CD4-positive, alpha-beta memory T cell (primary cell): ENCODE data around the gene PDCD2L. TPM values are rescaled to one million over a fixed set of nuclear protein-coding genes. Genes with fewer than 3 reads are reported as not detected.
A peak's percentile ranks its signal among the peaks of the same experiment; 100 is the strongest.

Source experiments
- CTCF ChIA-PET: fragments of 350-600 bp; sonication (Branson Sonifier 250); formaldehyde crosslinking; loops from one replicate; lab custom pipeline; 2021; ENCODE audit warnings: inconsistent platforms; ENCODE audit not compliant: partially characterized antibody; lab: Charles Lee
- POLR2A ChIA-PET: fragments of 350-600 bp; sonication (Branson Sonifier 250); formaldehyde crosslinking; loops from one replicate; lab custom pipeline; 2021; ENCODE audit not compliant: partially characterized antibody; lab: Charles Lee
- DNase-seq, 5 donors: peaks; one replicate each; pipeline versions ENCODE4 v3.0.0 to v3.0.0-alpha.2; 2020 to 2022; ENCODE audit warnings: mixed read lengths in 1 of 5
- H3K27ac ChIP-seq: one replicate; pipeline ENCODE4 v1.7.0; 2013; ENCODE audit warnings: low read depth, low read length
- H3K27me3 ChIP-seq: 2 replicates; pipeline ENCODE4 v1.7.0; 2013; ENCODE audit warnings: mild to moderate bottlenecking, low read length, moderate library complexity; ENCODE audit not compliant: insufficient read depth
- H3K36me3 ChIP-seq: 2 replicates; pipeline ENCODE4 v1.7.0; 2013; ENCODE audit warnings: mild to moderate bottlenecking, low read length, moderate library complexity; ENCODE audit not compliant: insufficient read depth
- H3K4me1 ChIP-seq: 2 replicates; pipeline ENCODE4 v1.7.0; 2013; ENCODE audit warnings: mild to moderate bottlenecking, low read length, moderate library complexity; ENCODE audit not compliant: insufficient read depth
- H3K4me3 ChIP-seq, 2 donors: one replicate each; pipeline ENCODE4 v1.7.0; 2013; ENCODE audit warnings: low read length in 2 of 2, mild to moderate bottlenecking in 1 of 2
- H3K9me3 ChIP-seq, 2 donors: one replicate each; pipeline ENCODE4 v1.7.0; 2013; ENCODE audit warnings: low read length in 2 of 2, control low read depth in 1 of 2; ENCODE audit not compliant: control insufficient read depth in 1 of 2
- H3K27ac Mint-ChIP-seq, 7 donors: one replicate each; pipeline ENCODE4 v1.8.0; 2020 to 2021; ENCODE audit warnings: mixed read lengths in 7 of 7, mild to moderate bottlenecking in 6 of 7, inconsistent platforms in 3 of 7, moderate library complexity in 3 of 7
- H3K27me3 Mint-ChIP-seq, 2 donors: one replicate each; pipeline ENCODE4 v1.8.0; 2020 to 2021; ENCODE audit warnings: mixed read lengths in 2 of 2
- H3K36me3 Mint-ChIP-seq, 2 donors: one replicate each; pipeline ENCODE4 v1.8.0; 2020 to 2021; ENCODE audit warnings: mixed read lengths in 2 of 2, inconsistent platforms in 1 of 2, mild to moderate bottlenecking in 1 of 2
- H3K4me1 Mint-ChIP-seq, 4 donors: one replicate each; pipeline ENCODE4 v1.8.0; 2020 to 2021; ENCODE audit warnings: mixed read lengths in 4 of 4, mild to moderate bottlenecking in 1 of 4
- H3K4me3 Mint-ChIP-seq, 8 donors: one replicate each; pipeline ENCODE4 v1.8.0; 2020 to 2021; ENCODE audit warnings: mixed read lengths in 8 of 8, mild to moderate bottlenecking in 7 of 8, moderate library complexity in 6 of 8, inconsistent platforms in 3 of 8
- H3K9me3 Mint-ChIP-seq, 8 donors: one replicate each; pipeline ENCODE4 v1.8.0; 2020 to 2021; ENCODE audit warnings: mixed read lengths in 8 of 8, mild to moderate bottlenecking in 5 of 8, inconsistent platforms in 3 of 8, moderate library complexity in 1 of 8
- intact Hi-C: fragments of 100-400 bp; cut with micrococcal nuclease; formaldehyde crosslinking; loops from one replicate; pipeline ENCODE4 v1.15.1; 2023
- polyA plus RNA-seq, 2 donors: library from polyadenylated mRNA; unstranded; fragments of 300-500 nt; fragmentation: Illumina TruSeq; gene quantifications; one replicate each; pipeline ENCODE4 v1.2.3, GENCODE V29; 2021
- total RNA-seq, 2 experiments: library from RNA; stranded (reverse); gene quantifications; one replicate each; pipeline ENCODE4 v1.2.3, GENCODE V29; 2021

PDCD2L gene
- total and polyA plus RNA-seq, 4 experiments from 2014 or later = 8.8 to 18.9 (median 11.9) TPM

GRCh38 chr19:34360354-34360909 is 43.8 kb upstream of the PDCD2L start:
- H3K27me3 Mint-ChIP-seq = no peaks in the 10 kb centered on the region

GRCh38 chr19:34362679-34363069 is 41.5 kb upstream of the PDCD2L start:
- Mint-ChIP-seq H3K27ac (peak overlapping the region in 2 of 7 donors; percentile 48 to 66), H3K36me3 (peaks cover 4 to 27% of the 10 kb centered on the region in 2 donors), H3K9me3 (peaks cover 0 to 4% (median 0%) of the 10 kb centered on the region in 8 donors), H3K27me3 (no peaks in the 10 kb centered on the region), H3K4me1 (peaks cover 34 to 60% (median 48%) of the 10 kb centered on the region in 4 donors), H3K4me3 (peak overlapping the region in 4 of 8 donors; percentile 4 to 74 (median 50))
- intact Hi-C loops = no loop called here
- Histone ChIP-seq H3K9me3 (no peaks in the 10 kb centered on the region), H3K27ac (no peak overlapping the region), H3K4me1 (peaks cover 44% of the 10 kb centered on the region), H3K27me3 (no peaks in the 10 kb centered on the region), H3K4me3 (no peak overlapping the region), H3K36me3 (no peaks in the 10 kb centered on the region)
- POLR2A ChIA-PET = no interaction called here
- CTCF ChIA-PET = interaction anchor here (0.7 to 1.6 kb wide), 4 partner anchors 14 to 226 kb away, joined by 3 to 5 read pairs (median 4); no protein-coding TSS in a partner anchor
- no peak for DNase-seq

More at GRCh38 chr19:34360354-34360909, 43.8 kb upstream of the PDCD2L start:
- CTCF ChIA-PET = no interaction called here
- Histone ChIP-seq H3K27me3 (no peaks in the 10 kb centered on the region), H3K4me1 (peaks cover 25% of the 10 kb centered on the region), H3K36me3 (no peaks in the 10 kb centered on the region), H3K27ac (no peak overlapping the region), H3K4me3 (no peak overlapping the region), H3K9me3 (no peaks in the 10 kb centered on the region)
- POLR2A ChIA-PET = interaction anchor here (2.2 to 2.5 kb wide), 2 partner anchors 9 to 10 kb away, joined by 8 to 14 read pairs; no protein-coding TSS in a partner anchor
- H3K9me3 Mint-ChIP-seq = peaks cover 0 to 4% (median 0%) of the 10 kb centered on the region in 8 donors
- H3K4me3 Mint-ChIP-seq = peak overlapping the region; percentile 82 to 95 (median 90)
- intact Hi-C loops = no loop called here
- peaks cover 19 to 40% (median 31%) of the 10 kb centered on the region in 4 donors for H3K4me1 Mint-ChIP-seq
- DNase-seq = no peak
- peak overlapping the region in 6 of 7 donors; percentile 57 to 97 (median 94) for H3K27ac Mint-ChIP-seq
- peaks cover 0 to 9% of the 10 kb centered on the region in 2 donors for H3K36me3 Mint-ChIP-seq

- peak overlapping the region in 3 of 7 donors; percentile 4 to 66 (median 48) for H3K27ac Mint-ChIP-seq
- H3K9me3 ChIP-seq = no peaks in the 10 kb centered on the region
- H3K4me1 Mint-ChIP-seq = peaks cover 33 to 59% (median 47%) of the 10 kb centered on the region in 4 donors
These were observed 41.1 kb upstream of the PDCD2L start for GRCh38 chr19:34363094-34363493.

GRCh38 chr19:34363930-34364329 is 40.3 kb upstream of the PDCD2L start:
- H3K36me3 Mint-ChIP-seq = peaks cover 8 to 34% of the 10 kb centered on the region in 2 donors
- Histone ChIP-seq H3K27ac (no peak overlapping the region), H3K9me3 (no peaks in the 10 kb centered on the region), H3K4me1 (peaks cover 45% of the 10 kb centered on the region), H3K36me3 (peaks cover 9% of the 10 kb centered on the region), H3K4me3 (no peak overlapping the region), H3K27me3 (no peaks in the 10 kb centered on the region)
- ChIA-PET CTCF (interaction anchor here (1.0 kb wide), 1 partner anchor 66 kb away, joined by 4 read pairs; no protein-coding TSS in a partner anchor), POLR2A (interaction anchor here (0.6 to 2.2 kb wide), 2 partner anchors 14 to 18 kb away, joined by 3 to 6 read pairs; no protein-coding TSS in a partner anchor)
- peaks cover 0 to 4% (median 0%) of the 10 kb centered on the region in 8 donors for H3K9me3 Mint-ChIP-seq
- no peaks in the 10 kb centered on the region for H3K27me3 Mint-ChIP-seq
- intact Hi-C loops = loop anchor here (2.0 kb wide), 1 partner anchor 13 kb away; no protein-coding TSS in a partner anchor
- H3K4me3 Mint-ChIP-seq = peak overlapping the region in 6 of 8 donors; percentile 38 to 98 (median 92)
- H3K27ac Mint-ChIP-seq = peak overlapping the region in 2 of 7 donors; percentile 83 to 92
- H3K4me1 Mint-ChIP-seq = peaks cover 29 to 54% (median 42%) of the 10 kb centered on the region in 4 donors
- DNase-seq = no peak

More at GRCh38 chr19:34363094-34363493, 41.1 kb upstream of the PDCD2L start:
- H3K4me3 ChIP-seq = no peak overlapping the region
- Mint-ChIP-seq H3K27me3 (no peaks in the 10 kb centered on the region), H3K9me3 (peaks cover 0 to 4% (median 0%) of the 10 kb centered on the region in 8 donors), H3K36me3 (peaks cover 5 to 28% of the 10 kb centered on the region in 2 donors), H3K4me3 (peak overlapping the region in 7 of 8 donors; percentile 4 to 74 (median 21))
- peaks cover 47% of the 10 kb centered on the region for H3K4me1 ChIP-seq
- ChIA-PET POLR2A (no interaction called here), CTCF (interaction anchor here (1.5 to 1.6 kb wide), 2 partner anchors 15 to 17 kb away, joined by 3 to 5 read pairs; no protein-coding TSS in a partner anchor)
- intact Hi-C loops = no loop called here
- no peak overlapping the region for H3K27ac ChIP-seq
- H3K27me3 ChIP-seq = no peaks in the 10 kb centered on the region
- H3K36me3 ChIP-seq = peaks cover 2% of the 10 kb centered on the region
- DNase-seq = no peak

GRCh38 chr19:34364462-34364829 is 39.8 kb upstream of the PDCD2L start:
- peaks cover 43% of the 10 kb centered on the region for H3K4me1 ChIP-seq
- H3K27ac Mint-ChIP-seq = peak overlapping the region; percentile 0 to 92 (median 83)
- peaks cover 0 to 2% (median 0%) of the 10 kb centered on the region in 8 donors for H3K9me3 Mint-ChIP-seq
- ChIA-PET POLR2A (interaction anchor here (0.6 to 2.9 kb wide), 5 partner anchors 10 to 192 kb away, joined by 3 to 13 read pairs (median 6); partner anchors contain the start of gene LSM14A), CTCF (interaction anchor here (1.0 kb wide), 1 partner anchor 66 kb away, joined by 4 read pairs; no protein-coding TSS in a partner anchor)
- peak overlapping the region; percentile 62 for H3K27ac ChIP-seq
- no peaks in the 10 kb centered on the region for H3K27me3 Mint-ChIP-seq
- DNase-seq = no peak
- peak overlapping the region; percentile 90 to 99 (median 92) for H3K4me3 Mint-ChIP-seq
- H3K36me3 ChIP-seq = peaks cover 14% of the 10 kb centered on the region
- H3K4me3 ChIP-seq = peak overlapping the region; percentile 17 to 36
- peaks cover 28 to 49% (median 38%) of the 10 kb centered on the region in 4 donors for H3K4me1 Mint-ChIP-seq
- intact Hi-C loops = loop anchor here (2.0 kb wide), 1 partner anchor 14 kb away; no protein-coding TSS in a partner anchor
- peaks cover 8 to 36% of the 10 kb centered on the region in 2 donors for H3K36me3 Mint-ChIP-seq
- no peaks in the 10 kb centered on the region for H3K27me3 ChIP-seq
- H3K9me3 ChIP-seq = no peaks in the 10 kb centered on the region

GRCh38 chr19:34364830-34365462 is 39.3 kb upstream of the PDCD2L start, which contains the start of gene GPI:
TSS of gene GPI (plus strand) at chr19:34365196. CDS start at chr19:34365267, 71 bp downstream.
- peak within 1 kb of the TSS; percentile 91 to 99 (median 98) for H3K4me3 Mint-ChIP-seq
- H3K9me3 ChIP-seq = no peaks in the 10 kb centered on the region
- H3K36me3 ChIP-seq = peaks cover 19% of the 10 kb centered on the region
- peak within 1 kb of the TSS; percentile 83 to 95 (median 90) for H3K27ac Mint-ChIP-seq
- H3K4me1 Mint-ChIP-seq = peaks cover 24 to 45% (median 34%) of the 10 kb centered on the region in 4 donors
- intact Hi-C loops = loop anchor here (2.0 to 5.0 kb wide), 2 partner anchors 14 to 193 kb away; partner anchors contain the start of gene LSM14A
- no peaks in the 10 kb centered on the region for H3K27me3 Mint-ChIP-seq
- peaks cover 13 to 38% of the 10 kb centered on the region in 2 donors for H3K36me3 Mint-ChIP-seq
- peak within 1 kb of the TSS; percentile 76 for H3K4me3 ChIP-seq
- no peaks in the 10 kb centered on the region for H3K27me3 ChIP-seq
- H3K4me1 ChIP-seq = peaks cover 38% of the 10 kb centered on the region
- DNase-seq = peak; percentile 59 to 68 (median 61)
- ChIA-PET CTCF (interaction anchor here (1.3 kb wide), 1 partner anchor 18 kb away, joined by 4 read pairs; no protein-coding TSS in a partner anchor), POLR2A (interaction anchor here (0.6 to 2.9 kb wide), 7 partner anchors 11 to 192 kb away, joined by 3 to 13 read pairs (median 6); partner anchors contain the start of genes LSM14A and UBA2)
- H3K9me3 Mint-ChIP-seq = no peaks in the 10 kb centered on the region
- H3K27ac ChIP-seq = peak within 1 kb of the TSS; percentile 62
